Astrocyte (in vitro differentiated cells and primary cell): ENCODE measurements around the gene ALPP.

ENCODE experiments used
- EZH2 ChIP-seq: IDR thresholded peaks from 2 replicates; pipeline ENCODE4 v1.6.1; 2012; ENCODE audit warnings: mild to moderate bottlenecking, low read length, inconsistent platforms; ENCODE audit not compliant: insufficient read depth
- TF ChIP-seq, protein P1 (sequence below): IDR thresholded peaks from 2 replicates; pipeline ENCODE4 v1.5.1; 2011; ENCODE audit warnings: low read depth, mild to moderate bottlenecking, inconsistent platforms, low read length, moderate library complexity; ENCODE audit not compliant: insufficient read depth

DNA sequence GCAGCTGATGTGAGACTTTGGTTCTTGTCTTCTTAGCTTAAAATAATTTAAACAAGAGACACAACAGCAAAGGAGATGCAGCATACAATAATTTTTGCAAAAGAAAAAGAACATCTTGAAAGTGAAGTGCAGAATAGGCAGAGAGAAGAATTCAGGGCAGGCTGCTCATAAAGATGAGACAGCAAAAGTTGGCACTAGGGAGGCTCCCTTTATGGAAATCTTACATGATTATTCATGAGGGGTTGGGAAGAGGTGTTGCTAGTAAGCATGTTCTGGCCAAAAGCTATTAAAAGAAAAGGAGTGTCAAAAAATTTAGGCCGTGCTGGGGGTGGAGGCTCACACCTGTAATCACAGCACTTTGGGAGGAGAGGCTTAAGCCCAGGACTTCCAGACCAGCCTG is 4.2 kb upstream of the ALPP start:
- TF ChIP-seq EZH2: no peak
- TF ChIP-seq, protein P1, sequence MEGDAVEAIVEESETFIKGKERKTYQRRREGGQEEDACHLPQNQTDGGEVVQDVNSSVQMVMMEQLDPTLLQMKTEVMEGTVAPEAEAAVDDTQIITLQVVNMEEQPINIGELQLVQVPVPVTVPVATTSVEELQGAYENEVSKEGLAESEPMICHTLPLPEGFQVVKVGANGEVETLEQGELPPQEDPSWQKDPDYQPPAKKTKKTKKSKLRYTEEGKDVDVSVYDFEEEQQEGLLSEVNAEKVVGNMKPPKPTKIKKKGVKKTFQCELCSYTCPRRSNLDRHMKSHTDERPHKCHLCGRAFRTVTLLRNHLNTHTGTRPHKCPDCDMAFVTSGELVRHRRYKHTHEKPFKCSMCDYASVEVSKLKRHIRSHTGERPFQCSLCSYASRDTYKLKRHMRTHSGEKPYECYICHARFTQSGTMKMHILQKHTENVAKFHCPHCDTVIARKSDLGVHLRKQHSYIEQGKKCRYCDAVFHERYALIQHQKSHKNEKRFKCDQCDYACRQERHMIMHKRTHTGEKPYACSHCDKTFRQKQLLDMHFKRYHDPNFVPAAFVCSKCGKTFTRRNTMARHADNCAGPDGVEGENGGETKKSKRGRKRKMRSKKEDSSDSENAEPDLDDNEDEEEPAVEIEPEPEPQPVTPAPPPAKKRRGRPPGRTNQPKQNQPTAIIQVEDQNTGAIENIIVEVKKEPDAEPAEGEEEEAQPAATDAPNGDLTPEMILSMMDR: no peak
